SK-N-SH (cell line): ENCODE measurements around the gene AQP3.

Source experiments
- CTCF ChIP-seq: fragments of 200-600 bp; sonication (generic); IDR thresholded peaks from 2 replicates; pipeline ENCODE4 v1.6.1; 2017; ENCODE audit warnings: antibody characterized with exemption, mild to moderate bottlenecking, moderate library complexity
- EZH2phosphoT487 ChIP-seq: fragments of 200-600 bp; sonication (generic); IDR thresholded peaks from 2 replicates; pipeline ENCODE4 v1.6.1; 2017; ENCODE audit warnings: low read depth, mixed run types, mild to moderate bottlenecking, antibody characterized with exemption, moderate library complexity, borderline replicate concordance
- JUND ChIP-seq: IDR thresholded peaks from 2 replicates; pipeline ENCODE4 v1.4.0; 2012
- POLR2AphosphoS5 ChIP-seq: IDR thresholded peaks from 2 replicates; pipeline ENCODE4 v1.6.1; 2012; ENCODE audit warnings: low read depth, low read length

GRCh38 chr9:33455945-33456344 is 8.6 kb upstream of the AQP3 start:
- TF ChIP-seq CTCF, result no peak
- no peak for TF ChIP-seq EZH2phosphoT487
- no peak for TF ChIP-seq JUND
- TF ChIP-seq POLR2AphosphoS5, result no peak
